Gastroesophageal sphincter (tissue), 4 donors: ENCODE results near the gene CLDN3. TPM values are rescaled to one million over a fixed set of nuclear protein-coding genes. Genes with fewer than 3 reads are reported as not detected.

Experiments used
- ATAC-seq: fragments of 150-250 bp; one replicate; pipeline ENCODE4 v1.9.1; 2016; ENCODE audit warnings: mild to moderate bottlenecking, moderate library complexity
- H3K27ac ChIP-seq, 4 donors: fragments of 200-600 bp; sonication (generic) in 3 of 4; 1 replicate in 3 of 4; 2 replicates in 1 of 4; pipeline ENCODE4 v1.5.1; 2016 to 2019
- H3K27me3 ChIP-seq: fragments of 200-600 bp; sonication (generic); one replicate; pipeline ENCODE4 v1.5.1; 2019
- H3K36me3 ChIP-seq, 2 donors: fragments of 200-600 bp; sonication (generic); one replicate each; pipeline ENCODE4 v1.5.1; 2019; ENCODE audit warnings: control low read depth in 1 of 2
- H3K4me1 ChIP-seq, 3 donors: fragments of 200-600 bp; sonication (generic); 1 replicate in 2 of 3; 2 replicates in 1 of 3; pipeline ENCODE4 v1.5.1; 2016 to 2019; ENCODE audit warnings: control low read depth in 2 of 3
- H3K4me3 ChIP-seq, 2 donors: fragments of 200-600 bp; sonication (generic); one replicate each; pipeline ENCODE4 v1.5.1; 2019; ENCODE audit warnings: mild to moderate bottlenecking in 1 of 2, moderate library complexity in 1 of 2
- H3K9me3 ChIP-seq, 3 donors: fragments of 200-600 bp; sonication (generic); one replicate each; pipeline ENCODE4 v1.5.1; 2017 to 2019; ENCODE audit warnings: control low read depth in 2 of 3
- CTCF ChIP-seq, 4 experiments: fragments of 200-600 bp in 2 of 4; fragments of 450-650 bp in 2 of 4; sonication (generic) in 1 of 4; IDR thresholded peaks; one replicate each; pipeline ENCODE4 v1.5.1; 2017 to 2019; ENCODE audit warnings: antibody characterized with exemption in 4 of 4, mild to moderate bottlenecking in 2 of 4, moderate library complexity in 2 of 4
- EP300 ChIP-seq: sonication (generic); formaldehyde crosslinking; IDR thresholded peaks from one replicate; pipeline ENCODE4 v1.6.1; 2017; ENCODE audit warnings: antibody characterized with exemption, mild to moderate bottlenecking
- POLR2A ChIP-seq, 2 donors: fragments of 450-650 bp; IDR thresholded peaks; one replicate each; pipeline ENCODE4 v1.6.1; 2017; ENCODE audit warnings: antibody characterized with exemption in 2 of 2, mild to moderate bottlenecking in 2 of 2, moderate library complexity in 1 of 2
- POLR2AphosphoS5 ChIP-seq: sonication (generic); formaldehyde crosslinking; IDR thresholded peaks from one replicate; pipeline ENCODE4 v1.6.1; 2017; ENCODE audit warnings: antibody characterized with exemption
- WGBS, 2 donors: methylation state at CpG; one replicate each; pipeline ENCODE4 v1.1.5; 2018; ENCODE audit warnings: low coverage in 1 of 2; 5-methylcytosine and 5-hydroxymethylcytosine counted together
- total RNA-seq, 4 donors: library from RNA; depleted of rRNA; stranded (reverse); fragments of >200 nt; gene quantifications; one replicate each; pipeline ENCODE4 v1.1.0, GENCODE V29; 2016

Gene CLDN3
- total RNA-seq, 4 donors from 2014 or later: 5.9 TPM; not detected in 3

- no peaks in the 10 kb centered on the region for H3K27me3 ChIP-seq
- TF ChIP-seq POLR2AphosphoS5 (no peak), POLR2A (IDR thresholded peaks at IDR 0.05) (no peak)
- H3K4me3 ChIP-seq: peak overlapping the region; percentile 49 to 65
- H3K9me3 ChIP-seq: no peaks in the 10 kb centered on the region
- 0% methylated on average over 3 to 14 of the region's 24 CpGs for WGBS, 2 donors
- peaks cover 0 to 25% of the 10 kb centered on the region in 2 donors for H3K36me3 ChIP-seq
- ATAC-seq: peak; percentile 29
- peak overlapping the region; percentile 14 to 92 (median 88) for H3K27ac ChIP-seq
- peaks cover 0 to 49% (median 12%) of the 10 kb centered on the region in 3 donors for H3K4me1 ChIP-seq
These were observed 31.9 kb downstream of the CLDN3 start for GRCh38 chr7:73738220-73738611.

- peak overlapping the region in 3 of 4 donors; percentile 88 to 92 (median 89) for H3K27ac ChIP-seq
These were observed 32.4 kb downstream of the CLDN3 start for GRCh38 chr7:73737491-73738219.

GRCh38 chr7:73736885-73737284 lies 33.2 kb downstream of the CLDN3 start:
- 67 to 90% methylated on average over 1 to 2 of the region's 14 CpGs for WGBS, 2 donors
- TF ChIP-seq POLR2AphosphoS5 (no peak), CTCF (IDR thresholded peaks at IDR 0.05) (no peak), POLR2A (IDR thresholded peaks at IDR 0.05) (no peak), EP300 (no peak)
- Histone ChIP-seq H3K27ac (no peak overlapping the region), H3K27me3 (no peaks in the 10 kb centered on the region), H3K4me1 (peaks cover 0 to 40% (median 7%) of the 10 kb centered on the region in 3 donors), H3K4me3 (no peak overlapping the region), H3K36me3 (peaks cover 0 to 25% of the 10 kb centered on the region in 2 donors), H3K9me3 (no peaks in the 10 kb centered on the region)
- no peak for ATAC-seq

More at GRCh38 chr7:73737491-73738219, 32.4 kb downstream of the CLDN3 start:
- WGBS, 2 donors: 0 to 41% methylated on average over 1 to 4 of the region's 17 CpGs
- Histone ChIP-seq H3K27me3 (no peaks in the 10 kb centered on the region), H3K4me1 (peaks cover 0 to 44% (median 10%) of the 10 kb centered on the region in 3 donors), H3K36me3 (peaks cover 0 to 25% of the 10 kb centered on the region in 2 donors), H3K4me3 (peak overlapping the region; percentile 49 to 65), H3K9me3 (no peaks in the 10 kb centered on the region)
- no peak for ATAC-seq
- TF ChIP-seq CTCF (IDR thresholded peaks at IDR 0.05): no peak

GRCh38 chr7:73735528-73735905 lies 34.6 kb downstream of the CLDN3 start:
- TF ChIP-seq CTCF (IDR thresholded peaks at IDR 0.05) (no peak), POLR2AphosphoS5 (no peak), EP300 (no peak), POLR2A (IDR thresholded peaks at IDR 0.05) (no peak)
- Histone ChIP-seq H3K4me1 (peaks cover 0 to 40% (median 7%) of the 10 kb centered on the region in 3 donors), H3K36me3 (peaks cover 0 to 25% of the 10 kb centered on the region in 2 donors), H3K4me3 (no peak overlapping the region), H3K9me3 (no peaks in the 10 kb centered on the region), H3K27me3 (no peaks in the 10 kb centered on the region), H3K27ac (peak overlapping the region in 1 of 4 donors; percentile 65)
- no CpG with 5 or more reads among the region's 8 CpGs for WGBS, 2 donors
- no peak for ATAC-seq

GRCh38 chr7:73734619-73735527 lies 35.2 kb downstream of the CLDN3 start:
- ATAC-seq: peak; percentile 50
- TF ChIP-seq EP300 (no peak), POLR2AphosphoS5 (no peak), CTCF (IDR thresholded peaks at IDR 0.05) (peak in 3 of 4 experiments; percentile 65 to 77 (median 70))
- Histone ChIP-seq H3K4me1 (peaks cover 0 to 40% (median 7%) of the 10 kb centered on the region in 3 donors), H3K27me3 (no peaks in the 10 kb centered on the region), H3K36me3 (peaks cover 0 to 25% of the 10 kb centered on the region in 2 donors), H3K4me3 (no peak overlapping the region), H3K9me3 (no peaks in the 10 kb centered on the region), H3K27ac (peak overlapping the region in 2 of 4 donors; percentile 43 to 65)
- 0 to 50% methylated on average over 1 of the region's 16 CpGs for WGBS, 2 donors
